ENCODE results near the gene SNX19.
"Not testable (repeated sequence)": the region's sequence is repeated elsewhere in the genome, so short reads cannot be mapped to it uniquely, and the experiment has no call there.

Gene SNX19

GRCh38 chr11:130872513-130872912 is 43.8 kb downstream of the SNX19 start:
- no peak for DNase-seq

DNA sequence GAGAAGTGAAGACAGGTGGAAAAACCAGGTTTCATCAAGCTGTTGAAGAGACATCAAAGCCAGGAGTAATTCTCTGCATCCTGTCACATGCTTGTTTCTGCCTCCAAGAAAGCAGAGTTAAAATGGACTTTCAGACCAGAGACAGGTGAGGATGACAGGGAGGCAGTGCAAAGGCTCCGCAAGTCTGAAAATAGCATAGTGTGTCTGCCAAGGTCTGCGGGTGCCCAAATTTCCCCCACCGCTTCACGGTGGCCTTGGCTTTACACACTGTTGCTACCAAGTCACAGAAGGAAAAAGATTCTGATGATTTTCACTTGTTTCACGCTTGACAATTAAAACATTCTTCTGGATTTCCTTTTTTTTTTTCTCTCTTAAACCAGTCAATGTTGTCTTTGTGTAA is 44.2 kb downstream of the SNX19 start:
- no peak for DNase-seq

DNA sequence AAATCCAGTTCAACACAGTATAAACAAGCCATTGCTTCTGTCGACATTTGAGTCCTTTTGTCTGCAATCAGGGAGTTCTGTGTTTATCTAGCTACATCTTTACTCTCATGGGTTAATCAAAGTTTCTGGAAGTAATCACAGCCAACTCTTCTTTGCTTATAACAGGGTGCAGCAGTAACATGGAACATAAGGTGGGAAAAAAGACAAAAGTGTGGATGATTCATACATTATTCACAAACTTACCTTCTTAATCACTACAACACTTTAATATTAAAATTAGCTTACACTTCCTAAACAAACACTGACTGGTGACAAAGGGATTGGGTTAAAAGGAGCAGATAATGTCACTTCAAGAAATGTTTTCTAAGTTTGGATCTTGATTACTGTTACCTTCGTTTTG is 44.7 kb downstream of the SNX19 start:
- no peak for DNase-seq

GRCh38 chr11:130868721-130869390 is 47.4 kb downstream of the SNX19 start:
- no peak for DNase-seq

- no peak for DNase-seq
Measured at GRCh38 chr11:130868086-130868710, 48.1 kb downstream of the SNX19 start.

GRCh38 chr11:130866831-130867230 is 49.4 kb downstream of the SNX19 start:
- no peak for DNase-seq

- no peak for DNase-seq
Measured at GRCh38 chr11:130865774-130866114, 50.5 kb downstream of the SNX19 start.

GRCh38 chr11:130865091-130865773 is 51.0 kb downstream of the SNX19 start:
- DNase-seq, result no peak

GRCh38 chr11:130861902-130862860 is 54.1 kb downstream of the SNX19 start:
- peak; percentile 86 to 96 (median 90) for DNase-seq

- no peak for DNase-seq
Measured at GRCh38 chr11:130861283-130861682, 55.0 kb downstream of the SNX19 start.

GRCh38 chr11:130859886-130860285 is 56.4 kb downstream of the SNX19 start:
- DNase-seq, result no peak

DNA sequence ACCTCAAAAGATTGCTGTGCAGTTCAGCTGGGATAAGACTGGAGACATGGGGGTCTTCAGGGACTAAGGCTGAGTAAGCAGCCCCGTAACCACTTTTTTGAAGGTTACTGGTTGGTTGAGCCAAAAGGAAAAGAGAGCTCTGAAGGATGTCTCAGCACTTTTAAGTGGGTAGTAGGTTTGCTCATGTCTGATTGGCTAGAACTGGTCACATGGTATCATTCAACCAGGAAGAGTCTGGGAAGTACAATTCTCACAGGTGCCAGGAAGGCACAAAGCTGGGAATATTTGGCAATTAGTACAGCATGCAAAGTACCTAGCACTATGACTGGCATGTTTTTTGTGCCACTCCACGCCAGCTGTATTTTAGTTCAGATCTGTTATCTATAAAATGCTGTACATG is 58.1 kb downstream of the SNX19 start:
- DNase-seq, result peak in 1 of 3 experiments; percentile 43

DNA sequence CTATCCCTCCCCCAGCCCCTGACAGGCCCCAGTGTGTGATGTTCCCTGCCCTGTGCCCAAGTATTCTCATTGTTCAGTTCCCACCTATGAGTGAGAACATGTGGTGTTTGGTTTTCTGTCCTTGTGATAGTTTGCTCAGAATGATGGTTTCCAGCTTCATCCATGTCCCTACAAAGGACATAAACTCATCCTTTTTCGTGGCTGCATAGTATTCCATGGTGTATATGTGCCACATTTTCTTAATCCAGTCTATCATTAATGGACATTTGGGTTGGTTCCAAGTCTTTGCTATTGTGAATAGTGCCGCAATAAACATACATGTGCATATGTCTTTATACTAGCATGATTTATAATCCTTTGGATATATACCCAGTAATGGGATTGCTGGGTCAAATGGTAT is 60.6 kb downstream of the SNX19 start:
- DNase-seq, result not testable (repeated sequence)

DNA sequence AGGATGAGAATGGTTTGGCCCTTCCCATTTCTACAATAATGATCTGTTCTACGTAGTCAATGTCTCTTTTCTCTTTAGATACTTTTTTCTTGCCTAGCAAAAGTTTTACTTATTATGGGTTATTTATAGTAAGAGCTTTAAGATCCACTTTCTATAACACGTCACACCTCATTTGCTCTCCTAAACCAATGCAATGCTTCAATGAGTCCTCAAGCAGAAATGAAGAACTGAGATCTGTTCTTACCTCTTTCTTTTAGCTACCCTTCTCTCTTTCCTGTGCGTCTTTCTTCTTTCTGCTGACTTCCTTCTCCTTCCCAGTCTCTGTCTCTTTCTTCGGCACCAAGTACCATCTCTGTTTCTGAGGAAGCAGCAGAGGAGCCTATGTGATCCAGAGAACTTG is 61.8 kb downstream of the SNX19 start:
- DNase-seq, result no peak

GRCh38 chr11:130852589-130852988 is 63.7 kb downstream of the SNX19 start:
- no peak for DNase-seq

DNA sequence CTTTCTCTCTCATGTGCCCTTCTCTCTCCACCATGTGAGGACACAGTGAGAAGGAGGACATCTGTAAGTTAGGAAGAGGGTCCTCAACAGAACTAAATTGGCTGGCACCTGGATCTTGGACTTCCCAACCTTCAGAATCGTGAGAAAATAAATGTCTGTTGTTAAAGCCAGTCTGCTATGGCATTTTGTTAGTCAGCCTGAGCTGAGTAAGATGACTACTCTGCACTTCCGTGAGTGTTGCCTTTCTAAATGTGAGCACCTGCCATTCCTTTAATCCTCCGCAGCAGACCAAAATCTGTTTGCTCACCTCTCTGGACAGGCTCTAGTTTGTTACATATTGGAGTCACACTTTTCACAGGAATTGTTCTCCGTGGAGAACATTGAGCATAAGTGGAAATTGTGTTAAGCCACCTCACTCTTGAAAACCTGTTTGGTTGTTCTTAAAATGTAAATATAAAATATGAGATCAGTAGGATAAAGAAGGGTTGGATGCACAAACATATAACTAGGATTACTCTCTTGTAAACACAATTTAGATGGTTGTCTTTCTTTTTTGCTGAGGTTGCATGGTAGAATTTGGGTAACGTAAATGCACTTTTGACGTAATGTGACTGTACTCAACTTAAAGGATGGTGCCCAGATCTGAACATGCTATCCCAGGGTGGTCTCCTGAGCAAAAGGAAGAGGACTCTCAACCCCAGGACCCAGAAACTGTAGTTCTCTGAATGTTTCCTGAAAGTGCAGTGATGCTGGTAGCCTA is 65.9 kb downstream of the SNX19 start:
- no peak for DNase-seq

DNA sequence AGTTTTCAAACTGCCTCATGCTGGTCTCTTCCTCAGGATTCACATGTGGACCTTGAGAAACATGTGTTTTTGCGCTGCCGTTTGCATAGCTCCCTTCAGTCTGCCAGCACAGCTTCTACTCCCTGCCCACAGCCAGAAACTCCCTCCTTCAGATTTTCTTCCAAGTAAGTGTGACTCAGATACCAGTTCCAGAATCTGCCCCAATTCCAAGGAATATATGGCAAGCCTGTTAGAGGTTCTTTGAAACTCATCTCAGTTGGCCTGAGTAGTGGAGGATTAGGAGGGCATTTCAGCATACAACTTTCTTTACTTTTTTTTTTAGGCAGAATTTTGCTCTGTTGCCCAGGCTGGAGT is 67.1 kb downstream of the SNX19 start:
- DNase-seq, result no peak

DNA sequence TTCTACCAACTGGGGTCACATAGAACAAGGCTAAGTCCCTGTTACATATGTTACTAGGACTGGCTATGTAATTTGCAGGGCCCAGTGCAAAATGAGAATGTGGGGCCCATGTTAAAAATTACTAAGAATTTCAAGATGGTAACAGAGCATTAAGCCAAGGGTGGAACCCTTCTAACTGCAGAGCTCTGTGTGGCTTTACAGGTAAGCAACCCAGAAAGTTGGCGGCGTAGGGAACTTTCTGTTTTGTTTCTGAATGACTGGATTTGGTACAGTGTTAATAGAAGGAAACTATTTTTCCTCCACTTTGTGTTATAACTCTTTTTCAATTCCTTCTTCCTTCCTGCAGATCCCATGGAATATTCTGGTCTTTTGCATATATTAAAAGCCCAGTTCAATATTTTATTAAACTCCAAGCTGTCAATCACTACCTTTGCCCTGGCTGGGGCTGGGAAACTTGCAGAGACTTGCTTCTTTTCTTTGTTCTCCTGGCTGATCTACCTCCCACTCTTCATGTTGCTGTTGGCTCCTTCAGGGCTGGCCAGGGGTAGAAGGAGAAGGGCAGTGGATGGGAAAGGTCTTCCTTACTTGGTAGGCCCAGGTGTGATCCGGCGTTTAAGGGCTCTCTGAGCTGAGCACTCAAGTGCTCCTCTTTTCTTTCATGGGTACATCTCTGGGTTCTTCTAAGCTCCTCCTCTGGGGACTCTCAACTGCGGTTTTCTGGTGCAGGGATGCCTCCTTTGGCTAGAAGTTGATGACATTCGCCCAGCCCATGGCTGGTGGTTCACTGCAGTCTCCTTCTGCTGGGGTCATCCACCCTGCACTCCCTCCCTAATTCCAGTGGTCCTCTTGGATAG is 67.7 kb downstream of the SNX19 start:
- DNase-seq, result no peak

- DNase-seq, result no peak
Measured at GRCh38 chr11:130847517-130847916, 68.8 kb downstream of the SNX19 start.

DNA sequence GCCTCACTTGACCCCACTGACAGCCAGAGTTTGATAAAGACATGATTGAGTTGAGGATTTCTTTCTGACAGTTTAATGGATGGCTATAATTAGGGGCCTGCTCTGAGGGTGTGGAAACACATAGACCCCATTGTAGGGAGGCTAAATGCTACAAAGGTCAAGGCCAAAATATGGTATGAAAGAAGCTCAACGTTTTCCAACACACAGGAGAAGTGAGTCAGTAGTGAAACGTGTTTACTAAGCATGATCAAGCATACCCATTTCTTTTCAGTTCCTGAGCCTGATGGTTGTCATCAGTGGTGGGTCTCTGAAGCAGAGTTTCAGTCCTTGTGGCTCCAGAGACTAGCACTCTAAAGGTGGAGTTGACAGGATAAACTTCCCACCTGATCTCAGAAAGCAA is 69.7 kb downstream of the SNX19 start:
- DNase-seq, result no peak

- DNase-seq, result no peak
Measured at GRCh38 chr11:130842001-130842400, 74.3 kb downstream of the SNX19 start.

DNA sequence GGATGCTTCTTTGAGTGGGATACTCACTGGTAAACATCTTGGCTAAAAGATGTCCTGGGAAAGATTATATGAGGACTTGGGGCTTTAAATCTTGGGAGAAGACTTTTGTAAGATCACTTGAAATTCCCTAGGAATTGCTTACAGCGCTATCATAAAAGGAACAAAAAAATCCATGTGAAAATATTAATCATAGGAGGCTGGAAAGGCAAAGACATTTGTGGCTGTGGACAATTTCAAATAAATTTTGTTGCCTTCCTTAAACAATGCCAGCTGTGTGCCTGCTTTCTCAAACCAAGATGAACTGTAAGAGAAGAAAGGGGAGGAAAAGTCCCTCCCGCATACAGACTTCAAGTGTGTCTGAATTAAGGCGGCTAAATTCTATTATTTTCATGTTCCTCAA is 75.6 kb downstream of the SNX19 start:
- DNase-seq, result no peak

Data from NCI-H1417 (cell line).